ENCODE data around the gene KIAA1614.
A peak's percentile ranks its signal among the peaks of the same experiment; 100 is the strongest.

Gene KIAA1614

DNA sequence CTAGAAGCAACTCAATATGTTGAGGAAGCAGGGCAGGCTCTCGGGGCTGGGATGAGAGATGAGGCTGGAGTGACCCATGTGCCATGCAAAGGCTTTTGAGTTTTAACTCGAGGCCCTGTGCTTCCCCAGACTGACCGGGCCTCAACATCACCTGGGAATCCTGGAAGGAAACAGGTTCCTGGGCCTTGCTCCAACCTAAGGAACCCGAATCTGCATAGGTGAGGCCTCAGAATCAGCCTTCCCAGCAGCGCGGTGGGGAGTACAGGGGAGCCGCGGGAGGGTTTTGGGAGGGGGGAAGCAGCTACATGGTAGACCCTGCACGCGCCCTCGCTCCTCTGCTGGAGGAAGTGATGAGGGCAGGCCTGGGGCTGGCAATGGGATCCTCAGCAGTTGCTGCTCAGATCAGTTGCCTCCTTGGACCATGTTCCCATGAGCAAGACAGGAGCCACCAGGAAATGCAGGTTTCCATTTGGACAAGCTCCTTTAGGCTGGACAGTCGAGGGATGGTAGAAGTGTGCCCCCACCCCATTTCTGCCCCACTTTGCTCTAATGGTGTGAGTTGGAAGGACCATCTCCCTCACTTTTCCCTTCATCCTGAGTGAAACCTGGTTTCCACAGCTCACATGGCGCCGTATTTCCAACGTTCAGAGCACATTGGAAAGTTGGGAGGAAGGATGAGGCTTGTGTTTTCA is 4.5 kb upstream of the KIAA1614 start:
- DNase-seq (ENCODE audit: low spot score) = no peak

DNA sequence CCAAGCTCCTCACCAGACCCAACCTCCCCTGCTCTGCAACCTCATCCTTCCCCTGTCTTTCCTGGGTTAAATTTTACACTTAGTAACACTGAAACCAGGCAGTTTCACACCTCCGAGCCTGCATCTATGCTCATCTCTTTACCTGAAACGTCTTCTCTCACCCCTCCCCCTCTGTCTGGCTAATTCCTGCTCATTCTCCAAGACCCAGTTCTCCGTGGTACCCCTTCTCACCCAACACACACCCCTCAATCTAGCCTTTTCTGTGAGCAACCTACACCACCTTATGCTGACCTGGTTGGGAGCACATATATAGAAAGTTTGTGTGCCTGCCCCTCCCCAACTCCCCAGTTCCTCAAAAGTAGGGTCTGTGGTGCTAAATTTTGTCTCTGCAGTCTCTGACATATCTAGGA is 3.7 kb upstream of the KIAA1614 start:
- no peak for DNase-seq (ENCODE audit: low spot score)

DNA sequence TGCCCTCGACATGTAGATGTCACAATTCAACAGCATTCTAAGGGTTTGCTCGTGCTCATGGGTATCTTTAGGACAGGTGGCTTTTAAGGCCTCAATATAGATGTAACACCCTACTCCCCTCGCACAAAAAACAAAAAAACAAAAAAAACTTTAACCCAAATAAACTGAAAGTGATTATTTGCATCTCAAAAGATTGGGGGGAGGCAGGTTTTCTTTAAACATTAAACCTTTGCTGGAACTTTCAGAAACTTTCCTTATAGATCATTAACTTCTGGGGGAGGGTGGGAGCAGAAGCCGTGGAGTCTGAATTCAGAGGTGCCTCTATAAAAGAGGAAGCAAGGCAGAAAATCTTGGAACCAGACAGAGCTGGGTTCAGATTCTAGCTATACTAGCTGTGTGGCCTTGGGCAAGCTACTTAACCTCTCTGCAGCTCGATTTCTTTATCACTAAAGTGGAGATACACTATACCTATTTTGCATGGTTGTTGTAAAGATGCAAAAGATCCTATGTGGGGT is 3.2 kb upstream of the KIAA1614 start:
- DNase-seq (ENCODE audit: low spot score) = no peak

DNA sequence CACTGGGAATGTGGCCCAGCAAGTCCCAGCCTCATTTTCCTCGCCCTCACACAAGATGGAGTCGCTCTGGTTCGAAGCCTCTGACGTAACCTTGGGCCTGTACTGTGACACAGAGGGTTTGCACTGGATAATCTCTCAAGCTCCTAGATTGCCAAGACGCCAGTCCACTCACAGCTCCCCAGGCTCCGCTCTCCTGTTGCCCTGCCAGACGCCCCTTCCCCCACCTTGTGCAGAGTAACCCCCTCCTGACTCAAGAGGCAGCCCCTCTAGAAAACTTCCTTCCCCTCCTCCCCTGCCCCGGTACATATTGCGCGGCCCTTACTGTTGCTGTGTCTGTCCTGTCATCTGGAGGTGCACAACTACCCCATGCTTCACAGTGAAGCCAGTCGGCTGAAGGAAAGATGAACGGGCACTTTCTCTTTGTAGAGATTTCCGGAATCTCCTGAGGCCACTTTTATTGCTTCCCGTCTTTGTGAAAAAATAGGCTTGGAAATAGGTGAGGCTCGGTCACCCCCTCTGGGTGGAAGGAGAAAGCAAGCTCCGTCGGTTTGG is 981 bp upstream of the KIAA1614 start:
- DNase-seq (ENCODE audit: low spot score) = peak; percentile 40

DNA sequence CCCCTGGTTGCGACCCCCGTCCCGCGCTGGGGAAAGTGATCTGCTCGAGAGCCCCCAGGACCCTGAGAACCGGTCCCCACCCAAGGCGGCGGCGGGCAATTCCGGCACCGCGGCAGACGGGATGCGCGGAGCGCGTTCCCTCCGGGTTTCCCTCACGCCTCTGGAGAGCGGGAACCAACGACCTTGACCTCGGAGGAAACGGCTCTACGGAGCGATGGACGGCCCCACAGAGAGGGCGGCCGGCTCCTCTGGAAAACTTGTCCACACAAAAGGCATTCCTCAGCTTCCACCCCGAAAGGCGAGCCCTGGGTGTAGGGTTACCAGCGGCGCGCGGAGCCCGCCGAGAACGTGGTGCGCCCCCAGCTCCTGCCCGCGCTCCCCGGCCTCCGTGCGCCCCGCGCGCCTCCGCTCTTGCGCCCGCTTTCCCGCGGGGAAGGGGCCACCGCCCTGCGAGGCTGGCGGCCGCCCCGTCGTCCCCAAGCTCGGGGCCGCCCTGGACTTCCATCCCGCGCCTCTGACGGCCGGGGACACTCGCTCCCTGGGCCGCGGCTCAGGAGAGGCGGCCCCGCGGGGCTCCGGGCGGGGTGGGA is 391 bp upstream of the KIAA1614 start:
- peak; percentile 54 for DNase-seq (ENCODE audit: low spot score)

DNA sequence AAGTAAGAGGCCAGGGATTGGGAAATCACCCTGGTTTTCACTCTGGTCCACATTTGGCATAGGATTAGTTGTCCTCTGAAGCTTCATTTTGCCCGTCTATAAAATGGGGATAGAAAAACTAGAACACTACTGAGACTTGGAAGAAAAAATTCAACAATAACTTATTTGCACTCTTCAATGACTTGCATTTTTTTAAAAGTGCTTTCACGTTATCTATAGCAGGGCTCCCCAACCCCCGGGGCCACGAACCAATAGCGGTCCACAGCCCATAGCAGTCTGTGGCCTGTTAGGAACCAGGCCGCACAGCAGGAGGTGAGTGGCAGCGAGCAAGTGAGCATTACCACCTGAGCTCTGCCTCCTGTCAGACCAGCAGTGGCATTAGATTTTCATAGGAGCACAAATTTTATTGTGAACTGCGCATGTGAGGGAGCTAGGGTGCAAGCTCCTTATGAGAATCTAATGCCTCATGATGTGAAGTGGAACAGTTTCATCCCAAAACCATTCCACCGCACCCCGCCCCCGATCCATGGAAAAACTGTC is 2.8 kb downstream of the KIAA1614 start:
- DNase-seq (ENCODE audit: low spot score) = no peak

DNA sequence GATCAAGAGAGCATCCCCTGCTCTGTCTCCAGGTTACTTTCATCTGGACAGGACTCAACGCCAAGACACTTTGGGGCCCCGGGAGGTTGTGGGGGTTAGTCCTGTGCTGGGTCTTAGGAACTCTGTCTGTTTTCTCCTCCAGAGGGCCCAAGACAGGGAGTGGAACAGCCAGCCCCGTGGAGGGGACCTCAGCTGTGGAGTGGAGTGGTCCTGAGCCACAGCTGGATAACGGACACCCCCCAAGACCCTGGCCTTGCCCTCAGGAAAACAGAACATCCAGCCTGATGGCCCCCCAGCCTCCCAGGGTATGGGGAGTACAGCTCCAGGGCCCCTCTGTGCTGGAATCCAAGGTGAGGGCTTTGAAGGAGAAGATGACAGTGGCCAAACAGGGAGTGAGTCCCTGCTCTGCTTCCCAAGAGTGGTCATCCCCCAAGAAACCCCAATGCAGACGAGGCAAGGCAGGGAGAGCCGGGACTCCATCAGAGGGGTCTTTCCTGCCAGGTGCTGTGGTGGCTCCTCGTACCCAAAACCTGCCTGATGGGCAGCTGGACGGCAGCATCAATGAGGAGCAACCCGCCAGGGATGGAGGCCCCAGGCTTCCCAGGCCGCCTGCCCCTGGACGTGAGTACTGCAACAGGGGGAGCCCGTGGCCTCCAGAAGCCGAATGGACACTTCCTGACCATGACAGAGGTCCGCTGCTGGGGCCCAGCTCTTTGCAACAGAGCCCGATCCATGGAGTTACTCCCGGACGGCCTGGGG is 3.5 kb downstream of the KIAA1614 start:
- DNase-seq (ENCODE audit: low spot score) = no peak

DNA sequence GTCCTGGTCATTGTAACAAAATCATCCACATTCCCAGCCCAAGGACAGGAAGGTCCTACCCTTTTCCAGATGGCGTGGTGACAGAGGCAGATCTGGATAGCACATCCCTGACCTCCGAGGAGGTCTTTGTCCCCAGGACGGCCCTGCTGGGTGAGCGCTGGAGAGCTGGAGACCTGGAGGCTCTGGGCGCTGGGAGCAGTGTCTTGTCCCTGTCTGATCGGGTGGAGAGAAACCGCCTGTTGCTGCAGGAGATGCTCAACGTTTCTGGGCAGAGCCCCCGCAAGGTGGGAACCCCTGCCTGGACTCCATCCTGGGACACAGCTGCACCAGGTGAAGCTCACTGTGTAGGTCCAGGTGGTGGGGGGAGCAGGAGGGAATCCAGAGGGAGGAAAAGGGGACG is 4.1 kb downstream of the KIAA1614 start:
- DNase-seq (ENCODE audit: low spot score) = no peak

DNA sequence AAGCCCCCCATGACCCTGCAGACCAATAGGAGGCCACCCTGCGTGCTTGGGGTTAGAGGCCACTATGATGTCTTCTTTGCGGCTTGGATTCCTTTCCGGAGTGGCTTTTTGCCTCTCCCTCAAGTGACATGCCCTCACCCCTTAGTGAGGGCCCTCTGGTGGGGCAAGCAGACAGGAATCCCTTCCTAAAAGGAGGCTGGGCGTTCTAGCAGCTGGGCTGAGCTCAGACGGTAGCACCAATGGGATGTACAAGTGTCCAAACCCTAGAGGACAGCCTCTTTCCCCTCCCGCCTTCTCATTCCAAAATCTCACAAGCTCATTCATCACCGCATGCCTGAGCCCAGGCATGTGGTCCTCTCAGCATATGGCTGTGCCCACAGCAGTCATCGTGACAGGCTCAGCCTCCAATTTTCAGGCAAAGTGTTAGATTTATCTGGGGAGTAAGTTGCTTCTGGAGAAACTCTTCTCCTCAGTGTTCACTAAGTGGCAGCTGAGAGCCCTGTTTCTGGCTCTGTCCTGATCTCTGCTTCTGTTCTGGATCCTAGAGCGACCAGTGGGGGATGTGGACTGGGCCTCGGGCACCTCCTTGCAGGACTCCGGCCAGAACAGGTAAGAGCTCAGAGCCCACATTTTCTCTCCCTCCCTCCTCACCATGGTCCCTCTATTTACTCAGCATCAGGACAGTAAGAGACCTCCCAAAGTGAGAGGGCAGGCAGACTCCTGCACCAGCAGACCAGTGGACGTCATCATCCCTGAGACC is 4.8 kb downstream of the KIAA1614 start:
- peak; percentile 82 for DNase-seq (ENCODE audit: low spot score)

DNA sequence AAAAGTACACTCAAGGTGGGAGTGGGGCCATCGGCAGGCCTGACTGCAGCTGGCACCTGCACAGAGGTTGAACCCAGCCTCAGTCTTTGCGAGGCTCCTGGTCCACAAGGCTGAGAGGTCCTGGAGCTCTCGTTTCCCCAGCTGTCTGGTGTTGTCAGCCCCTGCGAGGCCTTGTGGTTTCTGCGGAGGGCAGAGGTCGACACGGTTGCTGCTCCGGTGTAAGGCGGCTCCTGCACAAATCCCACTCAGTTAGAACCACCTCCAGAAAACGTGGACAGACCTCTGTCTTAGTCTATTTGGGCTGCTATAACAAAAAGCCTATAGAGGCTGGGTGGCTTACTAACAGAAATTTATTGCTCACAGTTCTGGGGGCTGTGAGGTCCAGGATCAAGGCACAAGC is 5.8 kb downstream of the KIAA1614 start:
- no peak for DNase-seq (ENCODE audit: low spot score)

DNA sequence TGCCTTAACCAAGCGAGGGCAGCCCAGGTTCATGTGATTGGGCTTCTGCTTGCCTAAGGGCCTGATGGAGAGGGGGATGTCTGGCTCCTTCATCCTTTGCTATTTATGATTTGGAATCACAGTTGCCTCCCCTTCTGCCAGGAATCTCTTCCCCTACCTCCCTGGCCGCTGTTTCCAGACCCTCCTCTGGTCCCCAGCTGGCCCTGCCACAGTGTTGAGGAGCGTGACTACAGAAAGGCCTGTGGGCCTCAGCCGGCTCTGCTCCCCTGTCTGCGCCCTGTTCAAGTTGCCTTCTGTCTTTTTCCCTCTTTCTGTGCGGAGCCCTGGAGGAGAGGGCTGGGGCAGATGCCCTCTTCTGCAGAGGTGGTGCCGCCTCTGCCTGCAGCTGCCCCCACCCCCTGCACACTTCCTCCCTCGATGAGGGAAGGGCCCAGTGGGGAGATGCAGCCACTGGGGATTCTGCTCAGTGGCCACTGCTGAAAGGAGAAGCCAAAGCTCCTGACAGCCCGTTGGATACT is 6.5 kb downstream of the KIAA1614 start:
- DNase-seq (ENCODE audit: low spot score) = no peak

DNA sequence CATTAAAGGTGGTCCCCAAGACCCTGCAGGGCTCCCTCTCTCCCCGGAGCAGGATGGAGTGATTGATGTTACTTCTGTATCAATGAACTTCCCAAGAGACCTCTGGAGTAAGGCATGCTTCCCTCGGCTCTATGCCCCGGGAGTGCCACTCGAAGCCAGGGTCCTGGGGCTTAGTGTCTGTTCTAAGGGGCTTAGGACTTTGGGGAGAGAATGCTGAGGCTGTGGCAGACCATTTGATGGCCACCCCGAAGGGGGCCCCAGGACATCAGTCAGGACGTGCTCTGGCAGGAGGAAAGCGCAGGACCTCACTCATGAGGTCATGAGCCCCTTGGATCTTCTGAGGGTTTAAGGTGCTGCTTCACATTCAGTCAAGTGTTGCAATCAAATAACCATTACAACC is 7.5 kb downstream of the KIAA1614 start:
- no peak for DNase-seq (ENCODE audit: low spot score)

DNA sequence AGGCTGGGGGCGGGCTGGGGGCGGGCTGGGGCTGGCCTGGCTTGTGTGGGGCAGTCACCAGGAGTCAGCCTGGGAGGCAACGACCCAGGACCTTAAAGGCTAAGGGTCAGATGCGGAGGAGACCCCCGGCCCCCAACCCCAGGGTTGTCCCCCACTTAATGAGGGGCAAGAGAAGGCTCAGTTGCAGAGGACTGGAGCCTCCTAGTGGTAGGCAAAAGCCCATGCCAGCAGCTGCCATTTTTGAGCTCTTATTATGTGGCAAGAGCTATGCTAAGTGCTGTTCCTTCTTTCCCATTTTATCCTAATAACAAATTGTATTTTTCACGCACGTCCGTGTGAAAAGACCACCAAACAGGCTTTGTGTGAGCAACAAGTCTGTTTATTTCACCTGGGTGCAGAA is 8.0 kb downstream of the KIAA1614 start:
- DNase-seq (ENCODE audit: low spot score) = no peak

DNA sequence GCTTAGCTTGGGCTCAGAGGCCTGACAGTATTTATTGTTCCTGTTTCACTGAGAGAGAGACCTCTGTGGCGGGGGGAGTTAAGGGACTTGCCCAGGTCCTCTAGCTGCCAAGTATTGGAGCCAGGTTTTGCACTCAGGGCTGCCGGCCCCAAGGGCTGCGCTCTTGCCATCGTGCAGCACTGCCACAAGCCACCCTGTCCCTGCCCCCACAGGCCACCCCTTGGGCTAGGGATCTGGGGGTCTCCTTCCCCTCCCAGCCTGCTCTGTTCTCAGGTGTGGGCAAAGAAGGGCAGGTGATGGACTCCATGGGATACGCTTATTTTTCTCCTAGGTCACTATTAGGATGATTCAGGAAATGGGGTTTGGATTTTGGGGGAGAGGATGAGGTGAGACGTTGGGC is 8.7 kb downstream of the KIAA1614 start:
- no peak for DNase-seq (ENCODE audit: low spot score)

DNA sequence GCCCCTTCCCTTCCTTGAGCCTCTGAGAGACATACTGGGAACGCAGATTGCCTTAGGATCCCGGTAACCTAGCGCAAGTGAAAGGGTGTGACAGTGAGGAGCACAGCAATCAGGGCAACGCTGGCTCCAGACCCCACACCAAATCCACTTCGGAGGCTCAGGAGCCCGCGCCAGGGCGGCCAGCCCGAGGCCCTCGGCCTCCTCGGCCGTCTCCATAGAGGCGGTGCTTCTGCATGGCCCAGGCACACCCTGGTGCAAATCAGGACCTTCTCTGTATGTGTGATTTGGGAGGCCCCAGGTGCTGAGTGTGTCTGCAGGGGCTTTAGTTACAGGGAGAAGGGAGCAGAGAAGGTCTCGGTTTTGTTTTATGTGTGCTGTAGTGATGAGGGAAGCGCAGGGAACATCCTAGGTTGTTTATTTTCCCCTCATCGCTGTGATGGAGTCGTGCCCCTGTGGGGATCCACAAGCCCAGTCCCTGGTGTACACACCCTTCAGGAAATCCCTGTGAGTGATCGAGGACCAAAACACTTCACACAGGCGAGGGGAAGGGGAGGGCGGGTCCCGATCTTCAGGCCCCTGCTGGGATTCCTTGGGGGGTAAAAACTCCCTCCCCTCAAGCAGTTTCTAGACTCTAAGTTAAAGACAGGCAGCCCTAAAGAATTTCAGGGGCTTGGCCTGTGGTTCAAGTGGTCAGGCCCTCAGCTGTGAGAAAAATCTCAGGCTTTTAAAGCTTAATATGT is 9.4 kb downstream of the KIAA1614 start:
- DNase-seq (ENCODE audit: low spot score) = no peak

DNA sequence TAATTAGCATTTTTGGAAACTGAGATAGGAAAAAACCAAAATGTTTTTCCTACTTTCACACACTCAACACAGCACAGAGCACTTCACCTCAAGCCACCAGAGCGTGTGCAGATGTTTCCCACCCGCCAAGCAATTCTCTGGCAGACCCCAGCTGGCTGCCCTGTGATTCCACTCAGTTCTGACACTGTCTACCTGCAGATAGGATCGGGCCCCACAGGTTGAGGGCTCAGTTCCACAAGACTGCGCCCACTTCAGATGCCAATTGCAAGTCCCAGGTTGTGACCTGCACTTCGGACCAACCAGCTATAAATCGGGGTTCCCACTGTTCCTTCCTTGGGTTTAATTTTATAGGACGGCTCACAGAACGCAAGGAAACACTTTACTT is 9.9 kb downstream of the KIAA1614 start:
- DNase-seq (ENCODE audit: low spot score) = no peak

DNA sequence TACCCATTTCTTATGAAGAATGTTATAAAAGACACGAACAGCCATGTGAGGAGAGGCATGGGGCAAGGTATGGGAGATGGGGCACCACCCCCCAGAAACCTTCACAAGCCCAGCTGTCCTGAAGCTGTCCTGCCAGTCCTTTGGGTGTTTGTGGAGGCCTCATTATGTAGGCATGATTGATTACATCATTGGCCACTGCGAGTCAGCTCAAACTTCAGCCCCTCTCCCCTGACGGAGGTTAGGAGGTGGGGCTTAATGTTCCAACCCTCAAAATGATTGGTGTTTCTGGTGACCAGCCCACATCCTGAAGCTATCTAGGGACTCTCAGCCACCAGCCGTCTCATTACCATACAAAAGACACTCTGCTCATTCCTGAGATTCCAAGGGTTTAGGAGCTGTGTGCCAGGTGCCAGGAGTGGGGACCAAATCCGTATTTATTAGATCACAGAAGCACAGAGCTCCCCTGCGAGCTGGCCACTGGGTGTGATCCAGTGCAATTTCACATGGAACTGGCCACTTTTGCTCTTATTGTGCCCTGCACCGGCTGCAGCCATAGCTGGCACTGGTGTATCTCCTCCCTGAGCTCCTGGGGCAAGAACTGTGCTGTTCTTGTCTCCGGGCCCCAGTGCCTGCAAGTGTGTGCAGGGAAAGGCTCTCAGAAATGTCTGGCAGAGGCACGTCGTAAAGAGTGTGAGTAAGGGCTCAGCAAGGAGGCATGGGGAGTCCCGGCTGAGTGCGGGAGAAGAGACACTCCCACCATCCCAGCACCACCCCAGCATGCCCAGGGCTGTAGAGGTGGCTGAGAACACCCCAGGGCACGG is 10.5 kb downstream of the KIAA1614 start:
- no peak for DNase-seq (ENCODE audit: low spot score)

DNA sequence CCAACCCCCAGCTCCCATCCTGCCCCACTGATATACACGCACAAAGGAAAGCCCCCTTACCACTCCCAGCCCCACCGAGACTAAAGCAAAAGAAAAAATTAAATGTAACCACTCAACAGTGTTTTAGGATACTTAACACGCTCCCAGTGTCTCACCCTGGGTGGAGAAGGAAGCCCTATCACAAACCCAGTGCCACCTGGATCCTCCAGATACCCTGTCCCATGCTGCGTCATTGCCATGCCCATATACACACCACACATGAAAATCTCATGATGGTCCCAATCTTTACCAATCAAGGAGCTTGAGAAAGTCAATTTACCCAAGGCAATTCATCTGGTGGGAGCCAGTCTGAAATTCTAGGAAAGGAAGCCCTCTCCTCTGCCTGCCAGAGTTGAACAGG is 11.2 kb downstream of the KIAA1614 start:
- DNase-seq (ENCODE audit: low spot score) = no peak

DNA sequence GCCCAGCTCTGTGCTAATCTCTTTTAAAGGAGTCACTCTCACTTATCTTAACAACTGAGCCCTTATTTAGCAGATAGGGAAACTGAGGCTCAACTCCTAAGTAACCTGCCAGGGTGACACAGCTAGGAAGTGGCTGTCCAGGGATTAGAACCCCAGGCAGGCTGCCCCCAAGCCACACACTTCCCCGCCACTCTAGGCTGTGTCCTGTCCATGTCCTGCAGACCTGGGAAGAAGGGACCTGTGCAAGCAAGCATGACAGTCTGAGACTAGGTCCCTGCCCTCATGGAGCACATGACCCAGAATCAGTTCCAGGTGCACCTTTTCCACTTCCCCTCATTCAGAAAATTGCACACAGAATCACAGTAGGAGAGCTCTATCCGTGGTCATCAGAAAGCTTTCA is 12.2 kb downstream of the KIAA1614 start:
- DNase-seq (ENCODE audit: low spot score) = no peak

DNA sequence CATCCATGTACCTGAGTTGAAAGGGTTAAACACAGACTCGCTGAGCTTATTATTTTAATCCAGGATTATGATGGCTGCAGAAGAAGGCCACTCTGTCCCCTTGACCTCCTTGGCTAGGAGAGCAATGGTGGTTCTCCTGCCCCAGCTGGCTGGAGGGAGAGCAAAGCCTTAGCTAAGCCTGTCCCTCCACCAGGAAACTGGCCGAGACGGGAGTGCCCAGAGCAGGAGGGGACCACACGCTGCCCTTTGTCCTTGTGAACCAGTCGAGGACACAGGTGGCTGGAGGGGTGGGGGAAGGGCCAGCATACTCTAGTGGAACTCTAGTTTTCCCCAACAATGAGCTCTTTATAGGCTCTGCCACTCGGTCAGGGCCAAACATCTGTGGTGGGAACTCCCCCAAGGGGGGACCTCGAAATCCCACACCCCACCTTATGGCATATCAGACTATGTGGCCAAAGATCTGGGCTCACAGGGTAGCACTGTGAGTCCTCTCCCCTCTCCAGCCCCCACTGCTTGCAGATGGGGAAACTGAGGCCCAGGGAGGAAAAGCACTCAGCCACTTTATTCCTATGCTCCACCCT is 12.9 kb downstream of the KIAA1614 start:
- no peak for DNase-seq (ENCODE audit: low spot score)

All from hepatic stellate cell (primary cell).